ENCODE measurements around the gene WSCD2.

GRCh38 chr12:108120863-108121165 is 8.3 kb upstream of the WSCD2 start:
- TF ChIP-seq CTCF (IDR thresholded peaks at IDR 0.05) = no peak
- TF ChIP-seq POLR2A (IDR thresholded peaks at IDR 0.05) = no peak
- no peak for TF ChIP-seq EP300 (IDR thresholded peaks at IDR 0.05)
- no peak for TF ChIP-seq POLR2AphosphoS5 (IDR thresholded peaks at IDR 0.05)
